ENCODE data around the gene COLEC11. TPM values are rescaled to one million over a fixed set of nuclear protein-coding genes. Genes with fewer than 3 reads are reported as not detected.

The COLEC11 gene
- total RNA-seq, 1 donor from 2014 or later = not detected

DNA sequence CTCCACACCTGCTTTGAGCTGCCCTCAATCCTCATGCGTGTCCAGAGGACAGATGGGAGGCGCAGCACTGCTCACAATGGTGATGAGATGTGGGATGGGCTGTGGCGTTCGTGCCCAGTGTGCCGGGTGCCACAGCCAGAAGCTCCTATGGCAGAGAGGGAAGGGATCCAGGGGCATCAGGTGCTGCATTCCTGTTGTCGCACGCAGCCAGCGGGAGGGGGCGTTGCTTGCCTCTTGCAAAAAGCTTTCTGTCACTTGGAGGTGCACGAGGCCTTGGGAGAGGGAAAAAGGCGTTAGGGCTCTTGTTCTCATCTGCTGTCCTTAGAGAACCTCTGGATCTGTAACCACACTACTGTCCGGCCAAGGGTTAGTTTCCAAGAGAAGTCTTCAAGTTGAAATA is 33.9 kb downstream of the COLEC11 start:
- no peak for DNase-seq (ENCODE audit: low spot score, unreplicated experiment)
- Mint-ChIP-seq H3K9me3 (ENCODE audit: low read depth) (no peaks in the 10 kb centered on the region), H3K27ac (no peak overlapping the region), H3K27me3 (peaks cover 7% of the 10 kb centered on the region), H3K36me3 (ENCODE audit: insufficient read depth) (no peaks in the 10 kb centered on the region), H3K4me3 (ENCODE audit: low read depth) (no peak overlapping the region), H3K4me1 (ENCODE audit: low read depth) (no peaks in the 10 kb centered on the region)
- TF ChIP-seq, protein P1, sequence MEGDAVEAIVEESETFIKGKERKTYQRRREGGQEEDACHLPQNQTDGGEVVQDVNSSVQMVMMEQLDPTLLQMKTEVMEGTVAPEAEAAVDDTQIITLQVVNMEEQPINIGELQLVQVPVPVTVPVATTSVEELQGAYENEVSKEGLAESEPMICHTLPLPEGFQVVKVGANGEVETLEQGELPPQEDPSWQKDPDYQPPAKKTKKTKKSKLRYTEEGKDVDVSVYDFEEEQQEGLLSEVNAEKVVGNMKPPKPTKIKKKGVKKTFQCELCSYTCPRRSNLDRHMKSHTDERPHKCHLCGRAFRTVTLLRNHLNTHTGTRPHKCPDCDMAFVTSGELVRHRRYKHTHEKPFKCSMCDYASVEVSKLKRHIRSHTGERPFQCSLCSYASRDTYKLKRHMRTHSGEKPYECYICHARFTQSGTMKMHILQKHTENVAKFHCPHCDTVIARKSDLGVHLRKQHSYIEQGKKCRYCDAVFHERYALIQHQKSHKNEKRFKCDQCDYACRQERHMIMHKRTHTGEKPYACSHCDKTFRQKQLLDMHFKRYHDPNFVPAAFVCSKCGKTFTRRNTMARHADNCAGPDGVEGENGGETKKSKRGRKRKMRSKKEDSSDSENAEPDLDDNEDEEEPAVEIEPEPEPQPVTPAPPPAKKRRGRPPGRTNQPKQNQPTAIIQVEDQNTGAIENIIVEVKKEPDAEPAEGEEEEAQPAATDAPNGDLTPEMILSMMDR (IDR thresholded peaks at IDR 0.05; ENCODE audit: unreplicated experiment) = peak; percentile 42

DNA sequence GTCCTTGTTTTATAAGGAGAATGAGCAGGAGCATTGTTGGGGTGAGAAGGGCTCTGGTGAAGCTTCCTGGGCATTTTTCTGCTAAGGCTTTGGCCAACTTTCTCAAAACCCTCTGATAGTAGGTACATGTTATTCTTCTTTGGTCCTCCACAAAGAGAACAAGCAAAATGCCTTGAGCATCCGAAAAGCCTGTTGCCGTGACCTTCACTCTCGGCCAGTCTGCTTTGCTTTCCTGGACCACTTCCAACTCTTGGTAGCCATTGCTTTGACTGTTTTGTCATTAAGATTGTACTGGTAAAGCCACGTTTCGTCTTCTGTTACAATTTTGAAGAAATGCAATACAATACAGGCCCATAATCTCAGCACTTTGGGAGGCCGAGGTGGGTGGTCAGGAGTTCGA is 35.7 kb downstream of the COLEC11 start:
- TF ChIP-seq, protein P1 (IDR thresholded peaks at IDR 0.05; ENCODE audit: unreplicated experiment) = no peak
- no peak overlapping the region for H3K4me3 Mint-ChIP-seq (ENCODE audit: low read depth)
- peaks cover 11% of the 10 kb centered on the region for H3K27me3 Mint-ChIP-seq
- no peak overlapping the region for H3K27ac Mint-ChIP-seq
- no peaks in the 10 kb centered on the region for H3K9me3 Mint-ChIP-seq (ENCODE audit: low read depth)
- H3K4me1 Mint-ChIP-seq (ENCODE audit: low read depth) = no peaks in the 10 kb centered on the region
- no peaks in the 10 kb centered on the region for H3K36me3 Mint-ChIP-seq (ENCODE audit: insufficient read depth)
- no peak for DNase-seq (ENCODE audit: low spot score, unreplicated experiment)

DNA sequence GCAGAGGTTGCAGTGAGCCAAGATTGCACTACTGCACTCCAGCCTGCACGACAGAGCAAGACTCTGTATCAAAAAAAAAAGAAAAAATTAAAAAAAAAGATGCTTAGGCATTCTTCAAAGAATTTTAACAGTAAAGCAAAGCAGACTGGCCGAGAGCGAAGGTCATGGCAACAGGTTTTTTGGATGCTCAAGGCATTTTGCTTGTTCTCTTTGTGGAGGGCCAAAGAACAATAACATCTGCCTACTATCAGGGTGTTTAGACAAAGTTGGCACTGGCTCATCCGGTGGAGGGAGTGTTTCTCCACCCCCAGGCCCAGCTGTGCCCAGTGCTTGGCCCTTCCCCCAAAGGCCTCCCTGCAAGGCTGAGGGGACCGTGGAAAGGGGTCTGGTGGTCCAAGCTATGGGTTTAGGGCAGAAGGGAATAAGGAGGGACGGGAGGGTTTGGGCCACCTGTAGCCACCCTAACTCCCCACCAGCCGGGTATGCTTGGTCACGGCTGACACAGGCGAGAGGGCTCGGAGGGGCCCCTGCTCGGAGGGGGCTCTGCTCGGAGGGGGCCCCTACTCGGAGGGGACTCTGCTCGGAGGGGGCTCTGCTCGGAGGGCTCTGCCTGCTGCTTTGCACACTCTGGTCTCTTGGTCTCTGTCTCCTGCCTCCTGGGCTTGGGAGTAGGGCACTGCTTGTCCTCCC is 36.4 kb downstream of the COLEC11 start:
- H3K4me1 Mint-ChIP-seq (ENCODE audit: low read depth) = no peaks in the 10 kb centered on the region
- H3K4me3 Mint-ChIP-seq (ENCODE audit: low read depth) = no peak overlapping the region
- no peaks in the 10 kb centered on the region for H3K9me3 Mint-ChIP-seq (ENCODE audit: low read depth)
- H3K27me3 Mint-ChIP-seq = peaks cover 12% of the 10 kb centered on the region
- TF ChIP-seq, protein P1 (IDR thresholded peaks at IDR 0.05; ENCODE audit: unreplicated experiment) = no peak
- no peak for DNase-seq (ENCODE audit: low spot score, unreplicated experiment)
- no peak overlapping the region for H3K27ac Mint-ChIP-seq
- no peaks in the 10 kb centered on the region for H3K36me3 Mint-ChIP-seq (ENCODE audit: insufficient read depth)

DNA sequence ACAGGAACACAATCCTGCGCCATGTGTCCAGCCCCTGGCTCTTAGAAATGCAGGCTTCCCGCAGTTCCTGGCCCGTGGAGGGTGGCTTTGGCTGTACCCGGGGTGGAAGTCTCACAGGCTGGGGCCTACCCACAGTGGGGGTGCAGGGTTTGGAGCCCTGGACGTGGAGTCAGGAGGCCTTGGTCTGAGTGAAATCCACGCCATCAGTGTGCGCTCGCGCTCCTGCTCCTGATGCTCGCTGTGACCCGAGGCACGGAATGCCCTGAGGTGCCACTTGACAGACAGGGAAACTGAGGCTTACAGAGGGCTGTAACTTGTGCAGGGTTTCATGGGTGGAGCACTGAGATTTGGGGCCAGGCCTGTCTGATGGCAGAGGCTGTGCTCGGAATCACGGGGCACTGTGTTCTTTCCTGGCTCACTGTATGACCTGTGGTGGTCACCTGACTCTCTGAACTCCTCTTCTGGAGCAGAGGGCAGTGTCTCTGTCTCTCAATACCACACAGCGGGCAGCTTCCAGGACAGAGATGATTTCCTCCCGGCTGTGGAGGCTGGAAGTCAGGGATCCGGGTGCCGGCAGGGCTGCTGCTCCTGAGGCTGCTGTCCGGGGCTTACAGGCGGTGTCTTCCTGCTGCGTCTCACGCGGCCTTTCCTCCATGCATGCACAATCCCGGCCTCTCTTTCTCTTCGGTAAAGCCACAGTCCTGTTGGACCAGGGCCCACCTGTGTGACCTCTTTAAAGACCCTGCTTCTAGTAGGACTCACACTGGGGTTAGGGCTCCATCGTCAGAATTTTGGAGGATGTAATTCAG is 37.1 kb downstream of the COLEC11 start:
- no peaks in the 10 kb centered on the region for H3K36me3 Mint-ChIP-seq (ENCODE audit: insufficient read depth)
- H3K9me3 Mint-ChIP-seq (ENCODE audit: low read depth) = no peaks in the 10 kb centered on the region
- peaks cover 16% of the 10 kb centered on the region for H3K27me3 Mint-ChIP-seq
- no peak overlapping the region for H3K4me3 Mint-ChIP-seq (ENCODE audit: low read depth)
- no peak overlapping the region for H3K27ac Mint-ChIP-seq
- TF ChIP-seq, protein P1 (IDR thresholded peaks at IDR 0.05; ENCODE audit: unreplicated experiment) = no peak
- no peaks in the 10 kb centered on the region for H3K4me1 Mint-ChIP-seq (ENCODE audit: low read depth)
- no peak for DNase-seq (ENCODE audit: low spot score, unreplicated experiment)

DNA sequence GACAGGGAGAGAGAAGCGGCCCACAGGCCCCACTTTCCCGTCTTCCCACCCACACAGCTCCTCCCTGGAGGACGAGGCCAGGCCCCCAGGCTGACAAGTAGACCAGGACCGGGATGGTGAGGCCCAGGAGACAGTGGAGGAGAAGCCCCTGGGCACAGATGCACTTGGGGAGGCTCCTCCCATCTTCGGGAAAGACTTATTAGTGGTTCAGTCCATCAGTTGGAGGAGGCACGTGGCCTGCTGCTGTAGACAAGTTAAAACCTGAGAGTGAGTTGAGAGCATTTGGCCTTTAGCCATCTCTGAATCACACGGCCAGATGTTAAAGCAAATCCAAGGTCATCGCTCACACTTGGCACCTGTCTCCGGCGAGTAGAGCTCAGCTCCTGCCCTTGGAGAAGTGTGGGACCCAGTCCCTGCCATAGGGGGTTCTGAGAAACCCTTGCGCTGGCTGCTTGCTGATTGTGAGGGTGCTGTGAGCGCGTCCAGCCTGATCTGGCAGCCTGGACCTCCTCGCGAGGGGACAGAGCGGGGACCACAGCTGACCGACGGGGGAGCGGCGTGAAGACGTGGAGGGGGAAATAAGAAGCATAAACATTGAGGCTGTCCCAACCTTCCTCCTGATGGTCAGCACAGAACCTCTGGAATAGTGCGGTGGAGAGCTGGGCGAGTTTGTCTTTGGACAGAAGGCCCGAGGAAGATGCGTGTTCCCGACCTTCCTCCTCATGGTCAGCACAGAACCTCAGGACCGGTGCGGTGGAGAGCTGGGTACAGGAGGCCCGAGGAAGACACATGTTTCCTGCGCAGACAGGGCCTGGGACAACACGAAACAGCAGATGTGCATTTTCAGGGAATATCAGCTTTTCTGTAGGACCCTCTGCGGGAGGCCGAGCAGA is 38.4 kb downstream of the COLEC11 start:
- peaks cover 19% of the 10 kb centered on the region for H3K27me3 Mint-ChIP-seq
- H3K9me3 Mint-ChIP-seq (ENCODE audit: low read depth) = no peaks in the 10 kb centered on the region
- H3K36me3 Mint-ChIP-seq (ENCODE audit: insufficient read depth) = no peaks in the 10 kb centered on the region
- H3K4me1 Mint-ChIP-seq (ENCODE audit: low read depth) = no peaks in the 10 kb centered on the region
- no peak overlapping the region for H3K4me3 Mint-ChIP-seq (ENCODE audit: low read depth)
- DNase-seq (ENCODE audit: low spot score, unreplicated experiment) = no peak
- TF ChIP-seq, protein P1 (IDR thresholded peaks at IDR 0.05; ENCODE audit: unreplicated experiment) = no peak
- H3K27ac Mint-ChIP-seq = no peak overlapping the region
